HL-60 (cell line): ENCODE data around the gene MOB1B.

Experiments used
- DNase-seq, 2 experiments: peaks; one replicate each; pipeline ENCODE4 v3.0.0-alpha.2; 2010 to 2020; ENCODE audit warnings: low read depth in 1 of 2, low spot score in 1 of 2
- H3K27ac ChIP-seq: fragments of 250-450 bp; sonication (Bioruptor Pico); replicated peaks from 2 replicates; pipeline ENCODE4 v1.5.1; 2020; ENCODE audit warnings: mild to moderate bottlenecking, moderate library complexity
- H3K27me3 ChIP-seq: fragments of 250-450 bp; sonication (Bioruptor Pico); 2 replicates; pipeline ENCODE4 v1.5.1; 2021; ENCODE audit warnings: mild to moderate bottlenecking, moderate library complexity; ENCODE audit not compliant: insufficient read depth, poor library complexity, severe bottlenecking
- H3K4me3 ChIP-seq: replicated peaks from 2 replicates; pipeline ENCODE4 v1.5.1; 2011; ENCODE audit warnings: mild to moderate bottlenecking, control low read depth, low read length; ENCODE audit not compliant: insufficient read depth
- GABPA ChIP-seq: IDR thresholded peaks from 2 replicates; pipeline ENCODE4 v1.6.1; 2012; ENCODE audit warnings: low read depth
- POLR2AphosphoS5 ChIP-seq: IDR thresholded peaks from 2 replicates; pipeline ENCODE4 v1.6.1; 2012; ENCODE audit warnings: low read depth
- REST ChIP-seq: IDR thresholded peaks from 2 replicates; pipeline ENCODE4 v1.6.1; 2012; ENCODE audit warnings: low read depth; ENCODE audit not compliant: insufficient replicate concordance
- SPI1 ChIP-seq: IDR thresholded peaks from 2 replicates; pipeline ENCODE4 v1.6.1; 2012; ENCODE audit warnings: low read depth, mild to moderate bottlenecking, borderline replicate concordance
- TF ChIP-seq, protein P1 (sequence below): IDR thresholded peaks from one replicate; pipeline ENCODE4 v1.5.1; 2011; ENCODE audit warnings: low read length, control low read depth, inconsistent platforms; ENCODE audit not compliant: insufficient read depth

The MOB1B gene

DNA sequence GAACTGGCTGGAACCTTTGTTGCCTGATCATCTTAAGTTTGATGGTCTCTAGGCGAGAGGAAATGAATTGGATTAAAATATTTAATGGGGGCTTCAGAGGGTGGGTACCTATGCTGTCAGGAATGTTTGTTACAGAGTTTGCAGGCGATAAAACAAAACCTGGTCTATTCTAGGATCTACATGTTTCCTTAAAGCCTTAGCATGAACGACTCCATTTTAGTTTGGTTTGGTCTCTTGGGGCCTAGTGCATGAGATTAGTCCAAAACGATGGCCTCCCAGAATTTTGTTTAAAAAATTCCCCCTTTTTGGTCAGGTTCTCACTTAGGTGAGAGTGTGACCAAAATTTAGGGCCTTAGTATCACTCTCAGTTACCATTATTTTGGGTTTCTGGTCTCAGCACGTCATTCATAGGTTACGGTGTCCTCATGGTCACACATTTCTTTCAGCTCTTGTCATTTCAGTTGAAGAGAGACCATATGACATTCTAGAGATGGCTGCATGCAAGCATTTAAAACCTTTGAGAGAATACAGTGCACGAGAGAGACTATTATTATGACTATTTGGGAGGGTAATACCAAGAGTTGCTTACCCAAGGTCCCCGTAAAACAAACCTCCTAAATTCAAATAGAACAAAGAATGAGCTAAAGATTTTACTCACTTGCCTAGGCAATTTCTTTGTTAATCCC, 13.8 kb downstream of the MOB1B start:
- no peak overlapping the region for H3K4me3 ChIP-seq
- TF ChIP-seq POLR2AphosphoS5 (no peak), GABPA (no peak), REST (no peak), SPI1 (no peak)
- TF ChIP-seq, protein P1, sequence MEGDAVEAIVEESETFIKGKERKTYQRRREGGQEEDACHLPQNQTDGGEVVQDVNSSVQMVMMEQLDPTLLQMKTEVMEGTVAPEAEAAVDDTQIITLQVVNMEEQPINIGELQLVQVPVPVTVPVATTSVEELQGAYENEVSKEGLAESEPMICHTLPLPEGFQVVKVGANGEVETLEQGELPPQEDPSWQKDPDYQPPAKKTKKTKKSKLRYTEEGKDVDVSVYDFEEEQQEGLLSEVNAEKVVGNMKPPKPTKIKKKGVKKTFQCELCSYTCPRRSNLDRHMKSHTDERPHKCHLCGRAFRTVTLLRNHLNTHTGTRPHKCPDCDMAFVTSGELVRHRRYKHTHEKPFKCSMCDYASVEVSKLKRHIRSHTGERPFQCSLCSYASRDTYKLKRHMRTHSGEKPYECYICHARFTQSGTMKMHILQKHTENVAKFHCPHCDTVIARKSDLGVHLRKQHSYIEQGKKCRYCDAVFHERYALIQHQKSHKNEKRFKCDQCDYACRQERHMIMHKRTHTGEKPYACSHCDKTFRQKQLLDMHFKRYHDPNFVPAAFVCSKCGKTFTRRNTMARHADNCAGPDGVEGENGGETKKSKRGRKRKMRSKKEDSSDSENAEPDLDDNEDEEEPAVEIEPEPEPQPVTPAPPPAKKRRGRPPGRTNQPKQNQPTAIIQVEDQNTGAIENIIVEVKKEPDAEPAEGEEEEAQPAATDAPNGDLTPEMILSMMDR: no peak
- DNase-seq: no peak
- no peak overlapping the region for H3K27ac ChIP-seq
- H3K27me3 ChIP-seq: no peaks in the 10 kb centered on the region

- TF ChIP-seq, protein P1: no peak
- TF ChIP-seq POLR2AphosphoS5: no peak
- no peak for TF ChIP-seq SPI1
- no peak for TF ChIP-seq REST
- TF ChIP-seq GABPA: no peak
- no peak for DNase-seq
- Histone ChIP-seq H3K27ac (no peak overlapping the region), H3K4me3 (no peak overlapping the region), H3K27me3 (no peaks in the 10 kb centered on the region)
Measured at GRCh38 chr4:70920592-70920991, 18.4 kb downstream of the MOB1B start.

GRCh38 chr4:70925418-70925817, 23.2 kb downstream of the MOB1B start:
- TF ChIP-seq GABPA: no peak
- TF ChIP-seq, protein P1: no peak
- no peak for TF ChIP-seq SPI1
- no peak for TF ChIP-seq POLR2AphosphoS5
- TF ChIP-seq REST: no peak
- no peak overlapping the region for H3K4me3 ChIP-seq
- no peak for DNase-seq
- no peak overlapping the region for H3K27ac ChIP-seq
- no peaks in the 10 kb centered on the region for H3K27me3 ChIP-seq
